PFSK-1 (cell line): ENCODE data around the gene UCKL1.

Experiments used
- POLR2AphosphoS5 ChIP-seq: IDR thresholded peaks from 2 replicates; pipeline ENCODE4 v1.6.1; 2012; ENCODE audit warnings: low read depth, mild to moderate bottlenecking, control low read depth, low read length, moderate library complexity
- TF ChIP-seq, protein P1 (sequence below), 2 experiments: IDR thresholded peaks; 2 replicates each; pipeline versions ENCODE4 v1.6.1 to v1.8.0; 2011 to 2012; ENCODE audit warnings: low read depth in 2 of 2, low read length in 2 of 2, control low read depth in 1 of 2, inconsistent platforms in 1 of 2, mild to moderate bottlenecking in 1 of 2, moderate library complexity in 1 of 2; ENCODE audit not compliant: insufficient read depth in 1 of 2

DNA sequence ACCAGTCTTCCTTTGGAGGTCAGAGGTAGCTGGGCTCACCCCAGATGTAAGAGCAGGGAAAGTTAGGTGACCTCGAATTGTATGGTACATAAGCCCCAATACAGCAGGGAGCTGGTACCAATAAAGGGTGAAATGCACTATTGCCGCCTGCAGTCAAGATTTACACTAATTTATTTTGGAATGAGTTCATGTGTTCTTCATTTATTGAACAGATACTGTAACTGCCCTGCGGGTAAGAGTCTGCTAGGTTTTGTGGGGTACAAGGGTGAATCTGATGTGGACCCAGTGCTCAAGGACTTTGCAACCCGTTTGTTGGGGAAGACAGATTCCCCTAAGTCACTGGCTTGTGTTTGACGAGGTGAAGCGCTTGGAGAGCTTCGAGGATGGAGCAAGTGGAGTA is 63.8 kb downstream of the UCKL1 start:
- TF ChIP-seq, protein P1, sequence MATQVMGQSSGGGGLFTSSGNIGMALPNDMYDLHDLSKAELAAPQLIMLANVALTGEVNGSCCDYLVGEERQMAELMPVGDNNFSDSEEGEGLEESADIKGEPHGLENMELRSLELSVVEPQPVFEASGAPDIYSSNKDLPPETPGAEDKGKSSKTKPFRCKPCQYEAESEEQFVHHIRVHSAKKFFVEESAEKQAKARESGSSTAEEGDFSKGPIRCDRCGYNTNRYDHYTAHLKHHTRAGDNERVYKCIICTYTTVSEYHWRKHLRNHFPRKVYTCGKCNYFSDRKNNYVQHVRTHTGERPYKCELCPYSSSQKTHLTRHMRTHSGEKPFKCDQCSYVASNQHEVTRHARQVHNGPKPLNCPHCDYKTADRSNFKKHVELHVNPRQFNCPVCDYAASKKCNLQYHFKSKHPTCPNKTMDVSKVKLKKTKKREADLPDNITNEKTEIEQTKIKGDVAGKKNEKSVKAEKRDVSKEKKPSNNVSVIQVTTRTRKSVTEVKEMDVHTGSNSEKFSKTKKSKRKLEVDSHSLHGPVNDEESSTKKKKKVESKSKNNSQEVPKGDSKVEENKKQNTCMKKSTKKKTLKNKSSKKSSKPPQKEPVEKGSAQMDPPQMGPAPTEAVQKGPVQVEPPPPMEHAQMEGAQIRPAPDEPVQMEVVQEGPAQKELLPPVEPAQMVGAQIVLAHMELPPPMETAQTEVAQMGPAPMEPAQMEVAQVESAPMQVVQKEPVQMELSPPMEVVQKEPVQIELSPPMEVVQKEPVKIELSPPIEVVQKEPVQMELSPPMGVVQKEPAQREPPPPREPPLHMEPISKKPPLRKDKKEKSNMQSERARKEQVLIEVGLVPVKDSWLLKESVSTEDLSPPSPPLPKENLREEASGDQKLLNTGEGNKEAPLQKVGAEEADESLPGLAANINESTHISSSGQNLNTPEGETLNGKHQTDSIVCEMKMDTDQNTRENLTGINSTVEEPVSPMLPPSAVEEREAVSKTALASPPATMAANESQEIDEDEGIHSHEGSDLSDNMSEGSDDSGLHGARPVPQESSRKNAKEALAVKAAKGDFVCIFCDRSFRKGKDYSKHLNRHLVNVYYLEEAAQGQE (IDR thresholded peaks at IDR 0.05; ENCODE audit: insufficient read depth in 1 of 2, low read depth in 2 of 2, low read length in 2 of 2): no peak
- no peak for TF ChIP-seq POLR2AphosphoS5
